Measurements from ENCODE around the gene GTF2F1.
"Not testable (repeated sequence)": the region's sequence is repeated elsewhere in the genome, so short reads cannot be mapped to it uniquely, and the experiment has no call there.

- TF ChIP-seq CTCF (IDR thresholded peaks at IDR 0.05); EZH2 (IDR thresholded peaks at IDR 0.05; ENCODE audit: borderline replicate concordance, insufficient read depth, low read depth, low read length, poor library complexity, severe bottlenecking): not testable (repeated sequence)
Observed at GRCh38 chr19:6400062-6400944, 7.3 kb upstream of the GTF2F1 start.
